Measurements from ENCODE around the gene NSD1. TPM values are rescaled to one million over a fixed set of nuclear protein-coding genes. Genes with fewer than 3 reads are reported as not detected.
A peak's percentile ranks its signal among the peaks of the same experiment; 100 is the strongest.

The NSD1 gene
- total and polyA plus RNA-seq, 2 donors, result 14.7 to 85.7 TPM

DNA sequence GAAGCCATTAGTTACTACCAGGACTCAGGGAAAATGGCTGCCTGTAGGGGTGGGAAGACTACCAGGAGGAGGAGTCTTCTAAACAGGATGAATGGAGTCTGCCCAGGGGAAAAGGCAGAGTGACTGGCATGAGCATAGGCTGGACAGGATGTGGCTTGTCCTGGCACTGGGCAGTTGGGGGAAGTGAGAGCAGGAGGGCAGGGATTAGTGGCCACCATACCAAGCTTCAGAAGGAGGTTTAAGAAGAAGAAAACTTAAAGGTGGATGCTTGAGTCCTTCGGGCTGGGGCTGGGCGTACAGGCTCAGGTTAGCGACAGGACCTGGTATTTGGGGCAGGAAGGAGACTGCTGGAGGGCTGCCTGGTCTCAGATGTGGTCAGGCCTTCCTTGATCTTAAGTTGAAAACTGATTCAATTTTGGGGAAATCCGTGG is 5.0 kb upstream of the NSD1 start:
- no peaks in the 10 kb centered on the region for H3K4me1 ChIP-seq (ENCODE audit: insufficient read depth)
- no peak overlapping the region for H3K4me3 ChIP-seq (ENCODE audit: low read depth, low read length)
- no peak overlapping the region for H3K27ac ChIP-seq (ENCODE audit: low read depth)
- no peaks in the 10 kb centered on the region for H3K36me3 ChIP-seq (ENCODE audit: insufficient read depth)
- no peak for DNase-seq (ENCODE audit: extremely low spot score)
- 83% methylated on average over 4 of the region's 4 CpGs for WGBS

DNA sequence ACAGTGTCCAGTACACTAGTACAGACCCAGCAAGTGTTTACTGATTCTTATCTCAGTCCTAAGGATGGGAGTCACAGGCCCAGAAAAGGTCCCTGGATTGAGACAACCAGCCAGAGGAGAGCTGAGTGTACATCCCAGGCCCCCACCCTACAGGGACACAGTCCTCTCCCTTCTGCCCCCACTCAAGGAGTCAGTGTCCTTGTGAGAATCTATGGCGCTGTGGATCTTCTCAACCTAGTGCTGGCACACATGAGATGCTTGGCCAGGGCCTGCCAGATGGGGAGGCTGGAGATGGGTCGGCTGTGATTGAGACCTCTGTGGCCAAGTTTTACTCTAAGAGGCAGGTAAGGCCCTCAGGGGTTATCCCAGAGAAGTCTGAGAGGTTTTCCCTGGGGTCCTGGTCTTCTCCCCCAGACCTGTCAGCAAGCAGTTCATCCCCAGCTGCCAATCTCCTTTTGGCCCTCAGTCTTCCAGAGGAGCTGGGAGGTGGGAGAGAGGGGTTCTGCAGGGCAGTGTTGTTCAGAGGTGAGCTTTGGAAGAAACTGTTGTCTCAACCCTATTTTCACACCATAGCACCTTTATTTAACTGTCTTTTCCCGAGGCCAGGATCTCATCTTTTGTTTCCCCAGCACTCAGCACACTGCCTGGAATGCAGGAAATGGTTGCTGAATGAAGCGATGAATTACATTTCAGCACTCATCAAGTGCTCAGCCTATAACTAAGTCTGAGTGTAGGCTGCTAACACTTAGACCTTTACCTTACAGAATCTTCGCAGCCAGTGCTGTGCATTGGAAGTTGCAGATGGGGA is 3.2 kb upstream of the NSD1 start:
- no peak overlapping the region for H3K27ac ChIP-seq (ENCODE audit: low read depth)
- H3K4me3 ChIP-seq (ENCODE audit: low read depth, low read length), result no peak overlapping the region
- H3K4me1 ChIP-seq (ENCODE audit: insufficient read depth), result peaks cover 2% of the 10 kb centered on the region
- DNase-seq (ENCODE audit: extremely low spot score), result no peak
- H3K36me3 ChIP-seq (ENCODE audit: insufficient read depth), result no peaks in the 10 kb centered on the region
- 76% methylated on average over 5 of the region's 5 CpGs for WGBS

DNA sequence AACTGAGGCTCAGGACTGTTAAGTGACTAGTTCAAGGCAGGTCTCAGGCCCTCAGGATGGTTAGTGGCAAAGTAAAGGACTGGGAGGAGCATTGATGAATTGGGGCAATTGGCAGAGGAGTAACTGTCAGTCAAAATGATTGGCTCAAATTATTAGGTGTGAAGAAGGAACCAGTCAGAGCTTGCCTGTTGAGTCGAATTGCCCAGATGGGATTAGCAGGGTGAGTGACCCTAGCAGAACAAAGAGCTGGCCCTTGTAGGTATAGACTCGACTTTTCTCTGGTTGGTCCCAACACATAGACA is 2.6 kb upstream of the NSD1 start:
- H3K36me3 ChIP-seq (ENCODE audit: insufficient read depth), result peaks cover 2% of the 10 kb centered on the region
- no peak for DNase-seq (ENCODE audit: extremely low spot score)
- no peak overlapping the region for H3K4me3 ChIP-seq (ENCODE audit: low read depth, low read length)
- 74% methylated on average over 2 of the region's 2 CpGs for WGBS
- H3K27ac ChIP-seq (ENCODE audit: low read depth), result no peak overlapping the region
- peaks cover 2% of the 10 kb centered on the region for H3K4me1 ChIP-seq (ENCODE audit: insufficient read depth)

DNA sequence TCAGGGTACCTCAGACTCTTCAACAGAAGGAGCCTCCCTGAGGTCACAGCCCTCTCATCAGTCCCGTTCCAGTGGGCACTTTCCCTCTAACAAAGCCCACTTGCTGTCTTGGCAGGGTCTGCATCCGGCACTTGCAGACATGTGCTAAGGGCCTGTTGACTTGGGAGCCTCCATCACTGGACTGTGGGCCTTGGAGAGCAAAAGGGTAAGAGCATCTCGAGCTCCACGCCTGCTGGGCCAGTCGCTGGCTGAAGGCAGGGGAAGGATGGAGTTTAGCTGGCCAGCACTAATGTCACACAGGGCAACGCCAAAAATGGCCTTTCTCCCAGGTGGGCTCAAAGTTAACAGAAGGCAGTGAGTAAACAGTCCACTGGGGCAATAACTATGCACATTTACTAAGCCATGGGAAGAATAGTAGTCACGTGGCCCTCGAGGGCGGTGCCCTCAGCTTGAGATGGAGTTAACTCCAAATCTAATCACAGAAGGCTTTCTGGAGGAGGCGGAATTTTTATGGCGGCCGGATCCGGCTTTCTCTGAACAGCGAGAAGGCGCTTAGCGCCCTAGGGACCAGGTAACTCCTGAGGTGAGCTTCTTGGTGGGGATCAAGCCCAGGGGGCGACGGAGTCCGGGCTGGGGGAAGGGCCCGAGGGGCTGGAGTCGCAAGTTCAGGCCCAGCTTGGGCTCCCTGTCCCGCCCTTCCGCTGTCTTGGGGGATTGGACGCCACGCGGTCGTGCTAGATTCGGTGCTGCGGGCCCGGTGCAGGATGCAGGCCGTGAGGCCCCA is 2.0 kb upstream of the NSD1 start:
- peaks cover 2% of the 10 kb centered on the region for H3K4me1 ChIP-seq (ENCODE audit: insufficient read depth)
- H3K27ac ChIP-seq (ENCODE audit: low read depth), result no peak overlapping the region
- no peak for DNase-seq (ENCODE audit: extremely low spot score)
- H3K4me3 ChIP-seq (ENCODE audit: low read depth, low read length), result no peak overlapping the region
- peaks cover 2% of the 10 kb centered on the region for H3K36me3 ChIP-seq (ENCODE audit: insufficient read depth)
- WGBS, result 85% methylated on average over 31 of the region's 31 CpGs

DNA sequence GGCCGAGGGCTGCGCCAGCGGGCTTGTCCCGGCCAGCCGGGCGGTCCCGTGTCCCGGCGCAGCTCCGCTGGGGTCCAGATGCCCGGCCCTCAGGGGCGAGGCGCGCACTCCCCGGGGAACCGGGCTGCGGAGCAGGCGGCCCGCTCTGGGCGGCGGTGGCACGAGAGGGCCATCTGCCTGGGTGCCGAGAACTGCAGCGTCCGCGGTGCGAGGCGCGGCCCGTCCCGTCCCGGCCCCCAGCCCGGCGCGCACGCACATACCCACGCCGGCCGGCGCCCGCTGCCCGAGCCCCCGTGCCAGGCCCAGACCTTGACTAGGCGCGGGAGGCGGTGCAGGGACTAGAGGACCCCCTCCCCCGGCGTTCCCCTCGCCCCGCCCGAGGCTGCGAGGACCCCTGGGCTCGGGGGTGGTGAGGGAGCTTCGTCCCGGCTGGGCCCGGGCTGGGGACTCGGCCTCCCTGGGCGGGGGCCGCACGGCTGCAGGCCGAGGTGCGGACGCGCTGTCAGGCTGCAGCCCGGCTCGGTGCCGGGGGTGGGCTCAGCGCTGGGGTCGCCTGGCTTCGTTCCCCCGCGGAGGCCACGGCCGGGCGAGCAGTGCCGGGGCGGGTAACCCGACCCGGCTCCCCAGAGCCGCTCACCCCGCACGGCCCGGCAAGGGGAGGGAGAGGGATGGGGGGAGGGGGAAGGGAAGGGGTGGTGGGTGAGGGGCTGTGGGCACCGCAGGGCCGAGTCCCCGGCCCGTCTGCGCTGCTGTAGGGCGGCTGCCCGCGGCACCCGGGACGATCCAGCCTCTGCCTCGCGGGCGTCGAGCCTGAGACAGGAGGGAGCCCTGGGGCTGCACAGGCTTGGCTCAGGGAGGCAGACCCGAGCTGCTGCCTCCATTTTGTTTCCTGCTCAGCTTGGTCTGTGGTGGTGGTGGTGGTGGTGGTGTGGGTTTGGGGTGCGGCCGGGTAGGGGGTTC is 1.2 kb upstream of the NSD1 start:
- Histone ChIP-seq H3K4me3 (ENCODE audit: low read depth, low read length) (peak overlapping the region; percentile 87), H3K36me3 (ENCODE audit: insufficient read depth) (peaks cover 2% of the 10 kb centered on the region), H3K27ac (ENCODE audit: low read depth) (peak overlapping the region; percentile 94), H3K4me1 (ENCODE audit: insufficient read depth) (peaks cover 2% of the 10 kb centered on the region)
- 25% methylated on average over 100 of the region's 100 CpGs for WGBS
- DNase-seq (ENCODE audit: extremely low spot score), result no peak

DNA sequence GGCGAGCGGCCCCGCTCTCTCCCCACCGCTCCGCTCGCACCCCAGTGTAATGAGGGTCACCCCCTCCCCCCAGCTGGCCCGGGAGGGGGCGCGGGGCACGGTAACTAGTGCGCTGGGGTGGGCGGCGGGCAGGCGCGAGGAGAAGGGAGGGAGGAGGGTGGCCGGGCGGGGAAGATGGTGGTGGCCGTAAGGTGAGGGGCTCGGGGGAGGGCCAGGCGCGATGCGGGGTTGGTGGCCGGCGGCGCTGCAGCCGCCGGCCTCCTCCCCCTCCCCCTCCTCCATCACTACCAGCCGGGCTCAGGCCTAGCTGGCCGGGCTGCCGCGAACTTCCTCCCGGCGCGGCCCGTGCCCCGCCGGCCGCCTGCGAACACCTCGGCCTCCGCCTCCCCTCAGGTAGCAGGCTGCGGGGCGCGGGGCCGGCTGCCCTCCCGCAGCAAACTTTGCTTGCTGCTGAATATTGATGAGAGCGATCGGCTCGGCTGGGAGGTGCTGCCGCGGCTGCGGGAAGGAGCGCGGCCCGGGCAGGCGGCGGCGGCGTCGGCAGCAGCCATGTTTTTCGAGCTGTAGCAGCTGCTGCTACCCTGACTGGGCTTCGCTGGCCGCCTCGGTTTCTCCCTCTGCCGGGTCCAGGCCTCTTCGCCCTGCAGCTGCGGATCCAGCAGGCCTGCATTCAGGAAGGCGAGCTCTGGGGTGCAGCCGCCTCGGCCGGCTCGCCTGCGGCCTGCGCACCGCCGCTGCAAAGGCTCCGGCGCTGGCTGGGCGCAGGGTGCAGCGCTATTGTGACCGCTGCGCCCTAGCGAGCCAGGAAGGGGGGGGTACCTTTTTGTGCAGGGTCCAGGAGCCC is 502 bp downstream of the NSD1 start:
- DNase-seq (ENCODE audit: extremely low spot score), result no peak
- H3K27ac ChIP-seq (ENCODE audit: low read depth), result peak overlapping the region; percentile 94
- WGBS, result under 1% methylated on average over 79 of the region's 83 CpGs
- peaks cover 2% of the 10 kb centered on the region for H3K36me3 ChIP-seq (ENCODE audit: insufficient read depth)
- H3K4me3 ChIP-seq (ENCODE audit: low read depth, low read length), result peak overlapping the region; percentile 87
- peaks cover 2% of the 10 kb centered on the region for H3K4me1 ChIP-seq (ENCODE audit: insufficient read depth)

DNA sequence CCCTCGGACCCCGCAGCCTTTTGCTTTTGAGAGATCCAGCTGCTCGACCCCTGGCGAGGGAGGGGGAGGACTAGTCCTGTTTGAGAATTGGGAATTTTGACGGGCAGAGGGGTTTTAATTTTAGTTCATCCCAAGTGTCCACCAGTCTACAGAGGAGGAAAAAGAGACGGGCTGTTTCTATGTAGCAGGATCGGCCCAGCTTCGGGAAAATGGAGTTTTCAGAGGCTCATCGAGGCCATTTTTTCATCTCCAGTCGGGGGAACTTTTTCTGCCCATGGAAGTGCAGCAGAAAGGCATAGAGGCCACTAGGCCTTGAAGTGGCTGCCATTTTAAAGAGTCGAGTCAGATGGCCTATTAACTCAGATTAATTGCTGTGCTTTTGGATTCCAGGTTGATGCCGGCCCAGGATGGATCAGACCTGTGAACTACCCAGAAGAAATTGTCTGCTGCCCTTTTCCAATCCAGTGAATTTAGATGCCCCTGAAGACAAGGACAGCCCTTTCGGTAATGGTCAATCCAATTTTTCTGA is 1.2 kb downstream of the NSD1 start:
- peaks cover 2% of the 10 kb centered on the region for H3K36me3 ChIP-seq (ENCODE audit: insufficient read depth)
- H3K4me3 ChIP-seq (ENCODE audit: low read depth, low read length), result peak overlapping the region; percentile 87
- no peak for DNase-seq (ENCODE audit: extremely low spot score)
- peak overlapping the region; percentile 94 for H3K27ac ChIP-seq (ENCODE audit: low read depth)
- peaks cover 2% of the 10 kb centered on the region for H3K4me1 ChIP-seq (ENCODE audit: insufficient read depth)
- 13% methylated on average over 13 of the region's 13 CpGs for WGBS

DNA sequence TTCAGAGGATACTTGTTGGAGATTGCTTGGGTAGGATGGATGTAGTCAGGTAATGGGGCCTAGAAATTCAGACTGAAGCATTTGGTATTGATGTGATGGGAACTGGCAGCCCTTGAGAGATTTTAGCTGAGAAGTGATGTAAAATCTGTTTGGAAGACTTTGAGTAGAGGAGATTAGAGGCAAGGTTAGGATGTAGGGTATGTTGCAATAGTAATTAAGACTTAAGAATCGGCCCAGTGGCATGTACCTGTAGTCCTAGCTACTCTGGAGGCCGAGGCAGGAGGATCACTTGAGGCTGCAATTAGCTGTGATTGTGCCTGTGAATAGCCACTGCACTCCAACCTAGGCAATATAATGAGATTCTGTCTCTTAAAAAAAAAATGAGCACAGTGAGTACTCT is 6.7 kb downstream of the NSD1 start:
- Histone ChIP-seq H3K4me3 (ENCODE audit: low read depth, low read length) (no peak overlapping the region), H3K4me1 (ENCODE audit: insufficient read depth) (peaks cover 2% of the 10 kb centered on the region), H3K27ac (ENCODE audit: low read depth) (no peak overlapping the region), H3K36me3 (ENCODE audit: insufficient read depth) (peaks cover 4% of the 10 kb centered on the region)
- 94% methylated on average over 2 of the region's 2 CpGs for WGBS
- DNase-seq (ENCODE audit: extremely low spot score), result no peak

DNA sequence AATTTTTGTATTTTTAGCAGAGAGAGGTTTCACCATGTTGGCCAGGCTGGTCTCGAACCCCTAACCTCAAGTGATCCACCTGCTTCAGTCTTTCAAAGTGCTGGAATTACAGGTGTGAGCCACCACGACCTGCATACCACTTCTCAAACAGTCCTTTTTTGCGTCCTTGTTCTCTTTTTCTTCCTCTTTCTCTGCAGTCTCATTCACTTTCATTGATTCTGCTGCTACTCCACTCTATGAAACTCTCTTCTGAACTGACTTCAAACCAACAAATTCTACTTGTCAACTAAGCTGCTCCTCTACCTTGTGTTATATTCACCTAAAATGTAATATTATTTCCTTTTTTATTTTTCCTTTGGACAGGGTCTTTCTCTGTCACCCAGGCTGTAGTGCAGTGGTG is 7.9 kb downstream of the NSD1 start:
- Histone ChIP-seq H3K36me3 (ENCODE audit: insufficient read depth) (peaks cover 2% of the 10 kb centered on the region), H3K4me3 (ENCODE audit: low read depth, low read length) (no peak overlapping the region), H3K27ac (ENCODE audit: low read depth) (no peak overlapping the region), H3K4me1 (ENCODE audit: insufficient read depth) (no peaks in the 10 kb centered on the region)
- WGBS, result 82% methylated on average over 3 of the region's 3 CpGs
- DNase-seq (ENCODE audit: extremely low spot score), result no peak

DNA sequence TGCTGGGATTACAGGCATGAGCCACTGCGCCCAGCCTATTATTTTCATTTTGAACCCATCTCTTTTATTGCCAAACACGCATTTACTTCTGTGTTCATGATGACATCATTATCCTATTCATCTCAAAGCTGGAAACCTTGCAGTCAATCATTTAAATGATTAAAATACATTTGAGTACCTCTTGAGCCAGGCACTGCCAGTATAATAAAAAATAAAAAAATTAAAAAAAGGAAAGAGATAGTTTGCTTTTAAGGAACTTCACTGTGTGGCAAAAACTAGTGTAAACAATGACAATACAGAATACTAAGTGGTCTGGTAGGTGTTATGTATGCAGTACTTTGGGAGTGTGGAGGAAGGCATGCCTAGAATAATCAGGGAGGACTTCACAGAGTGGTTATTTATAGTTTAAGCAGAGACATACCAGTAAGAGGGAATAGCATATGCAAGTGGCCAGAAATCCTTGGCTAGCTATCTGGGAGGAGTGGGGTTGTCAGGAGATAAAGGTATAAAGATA is 8.6 kb downstream of the NSD1 start:
- 82% methylated on average over 2 of the region's 2 CpGs for WGBS
- Histone ChIP-seq H3K36me3 (ENCODE audit: insufficient read depth) (peaks cover 2% of the 10 kb centered on the region), H3K4me1 (ENCODE audit: insufficient read depth) (no peaks in the 10 kb centered on the region), H3K27ac (ENCODE audit: low read depth) (no peak overlapping the region), H3K4me3 (ENCODE audit: low read depth, low read length) (no peak overlapping the region)
- no peak for DNase-seq (ENCODE audit: extremely low spot score)

DNA sequence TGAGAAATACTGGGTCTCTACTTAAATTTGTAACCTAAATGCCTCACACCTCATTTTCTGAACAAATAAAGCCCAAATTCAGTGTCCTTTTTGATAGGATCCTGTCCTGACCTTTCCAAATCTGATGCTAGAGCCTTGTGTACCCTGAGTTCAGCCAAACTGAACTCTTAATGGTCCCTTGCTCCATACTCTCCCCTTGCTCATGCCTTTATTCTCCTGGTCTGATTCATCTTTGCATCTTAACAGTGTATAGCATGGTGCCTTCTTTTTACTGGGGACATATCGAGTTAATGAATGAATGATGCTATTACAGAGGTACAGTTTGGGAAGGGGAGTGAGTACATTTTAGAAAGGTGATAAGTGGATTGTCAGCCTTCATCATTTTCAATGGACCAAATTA is 9.2 kb downstream of the NSD1 start:
- H3K4me1 ChIP-seq (ENCODE audit: insufficient read depth), result no peaks in the 10 kb centered on the region
- DNase-seq (ENCODE audit: extremely low spot score), result no peak
- no peak overlapping the region for H3K27ac ChIP-seq (ENCODE audit: low read depth)
- H3K4me3 ChIP-seq (ENCODE audit: low read depth, low read length), result no peak overlapping the region
- 91% methylated on average over 1 of the region's 1 CpG for WGBS
- peaks cover 2% of the 10 kb centered on the region for H3K36me3 ChIP-seq (ENCODE audit: insufficient read depth)

DNA sequence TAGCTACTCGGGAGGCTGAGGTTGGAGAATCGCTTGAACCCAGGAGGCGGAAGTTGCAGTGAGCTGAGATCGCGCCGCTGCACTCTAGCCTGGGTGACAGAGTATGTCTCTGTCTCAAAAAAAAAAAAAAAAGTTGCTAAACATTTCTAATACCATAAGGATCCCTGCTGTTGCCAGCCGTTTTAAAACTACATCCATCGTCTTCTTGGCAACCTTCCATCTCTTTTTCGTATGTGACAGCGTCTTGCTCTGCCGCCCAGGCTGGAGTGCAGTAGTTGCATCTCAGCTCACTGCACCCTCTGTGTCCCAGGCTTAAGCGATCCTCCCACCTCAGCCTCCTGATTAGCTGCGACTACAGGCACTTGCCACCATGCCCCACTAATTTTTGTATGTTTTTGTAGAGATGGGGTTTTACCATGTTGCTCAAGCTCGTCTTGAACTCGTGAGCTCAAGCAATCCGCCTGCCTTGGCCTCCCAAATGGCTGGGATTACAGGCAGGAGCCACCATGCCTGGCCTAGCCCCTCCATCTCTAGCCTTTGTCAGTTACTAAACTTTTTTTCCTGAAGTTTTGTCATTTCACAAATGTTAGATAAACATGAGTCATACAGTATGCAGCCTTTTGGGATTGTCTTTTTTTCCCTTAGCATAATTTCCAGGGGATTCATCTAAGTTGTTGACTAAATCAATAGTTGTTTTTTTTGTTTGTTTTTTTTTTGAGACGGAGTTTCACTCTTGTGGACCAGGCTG is 13.5 kb downstream of the NSD1 start:
- Histone ChIP-seq H3K4me3 (ENCODE audit: low read depth, low read length) (no peak overlapping the region), H3K36me3 (ENCODE audit: insufficient read depth) (peaks cover 2% of the 10 kb centered on the region), H3K27ac (ENCODE audit: low read depth) (no peak overlapping the region), H3K4me1 (ENCODE audit: insufficient read depth) (no peaks in the 10 kb centered on the region)
- no peak for DNase-seq (ENCODE audit: extremely low spot score)
- 87% methylated on average over 17 of the region's 17 CpGs for WGBS

Measured in urinary bladder (tissue), 4 donors.